HG03354 (cell line): ENCODE results near the gene GDPD3.
"Not testable (repeated sequence)": the region's sequence is repeated elsewhere in the genome, so short reads cannot be mapped to it uniquely, and the experiment has no call there.

Experiments
- ATAC-seq: cut with Tn5 transposase; IDR thresholded peaks from one replicate; pipeline ENCODE4 v1.9.1; 2021; ENCODE audit warnings: mild to moderate bottlenecking; ENCODE audit not compliant: unreplicated experiment, poor library complexity, severe bottlenecking

GDPD3 gene

DNA sequence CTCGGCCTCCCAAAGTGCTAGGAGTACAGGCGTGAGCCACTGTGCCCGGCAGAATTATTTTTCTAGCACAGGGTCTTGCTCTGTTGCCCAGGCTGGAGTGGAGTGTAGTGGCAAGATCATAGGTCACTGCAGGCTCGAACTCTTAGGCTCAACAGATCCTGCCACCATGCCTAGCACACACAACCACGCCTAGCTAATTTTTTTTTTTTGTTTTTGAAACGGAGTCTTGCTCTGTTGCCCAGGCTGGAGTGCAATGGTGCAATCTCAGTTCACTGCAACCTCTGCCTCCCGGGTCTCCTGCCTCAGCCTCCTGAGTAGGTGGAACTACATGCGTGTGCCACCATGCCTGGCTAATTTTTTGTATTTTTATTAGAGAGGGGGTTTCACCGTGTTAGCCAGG is 12.4 kb upstream of the GDPD3 start:
- not testable (repeated sequence) for ATAC-seq

DNA sequence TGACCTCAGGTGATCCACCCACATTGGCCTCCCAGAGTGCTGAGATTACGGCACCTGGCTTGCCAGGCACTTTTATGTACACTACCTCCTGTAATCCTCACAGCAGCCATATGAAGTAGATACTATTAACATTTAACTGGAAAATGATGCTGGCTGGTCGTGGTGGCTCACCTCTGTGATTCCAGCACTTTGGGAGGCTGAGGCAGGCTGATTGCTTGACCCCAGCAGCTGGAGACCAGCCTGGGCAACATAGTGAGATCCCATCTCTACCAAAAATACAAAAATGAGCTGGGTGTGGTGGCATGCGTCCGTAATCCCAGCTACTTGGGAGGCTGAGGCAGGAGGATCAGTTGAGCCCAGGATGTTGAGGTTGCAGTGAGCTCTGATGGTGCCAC is 11.6 kb upstream of the GDPD3 start:
- ATAC-seq, result no peak

DNA sequence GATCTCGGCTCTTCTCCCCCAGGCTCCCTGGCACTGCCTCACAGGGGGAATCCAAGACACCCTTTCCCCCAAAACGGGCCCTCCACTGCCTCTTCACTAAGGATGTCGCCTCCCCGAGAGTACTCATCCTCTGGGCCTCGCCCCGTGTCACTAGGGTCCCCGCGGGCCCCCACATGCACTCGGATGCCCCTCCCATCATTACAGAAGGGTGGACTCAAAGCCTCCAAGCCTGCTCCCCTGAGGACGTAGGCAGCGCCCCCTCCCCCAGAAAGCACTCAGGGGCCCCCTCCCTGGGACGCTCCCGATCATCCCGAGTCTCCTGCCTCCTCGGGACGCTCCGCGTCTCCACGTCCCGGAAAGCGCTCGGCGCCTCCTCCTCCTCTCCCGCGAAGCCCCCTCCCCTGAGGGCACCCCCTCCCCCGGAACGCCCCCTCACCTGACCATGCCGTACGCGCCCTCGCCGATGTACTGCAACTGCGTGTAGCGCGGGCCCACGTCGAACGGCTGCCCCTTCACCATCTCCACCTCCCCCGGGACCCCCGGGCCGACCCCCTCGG is 9.3 kb upstream of the GDPD3 start:
- ATAC-seq, result no peak

DNA sequence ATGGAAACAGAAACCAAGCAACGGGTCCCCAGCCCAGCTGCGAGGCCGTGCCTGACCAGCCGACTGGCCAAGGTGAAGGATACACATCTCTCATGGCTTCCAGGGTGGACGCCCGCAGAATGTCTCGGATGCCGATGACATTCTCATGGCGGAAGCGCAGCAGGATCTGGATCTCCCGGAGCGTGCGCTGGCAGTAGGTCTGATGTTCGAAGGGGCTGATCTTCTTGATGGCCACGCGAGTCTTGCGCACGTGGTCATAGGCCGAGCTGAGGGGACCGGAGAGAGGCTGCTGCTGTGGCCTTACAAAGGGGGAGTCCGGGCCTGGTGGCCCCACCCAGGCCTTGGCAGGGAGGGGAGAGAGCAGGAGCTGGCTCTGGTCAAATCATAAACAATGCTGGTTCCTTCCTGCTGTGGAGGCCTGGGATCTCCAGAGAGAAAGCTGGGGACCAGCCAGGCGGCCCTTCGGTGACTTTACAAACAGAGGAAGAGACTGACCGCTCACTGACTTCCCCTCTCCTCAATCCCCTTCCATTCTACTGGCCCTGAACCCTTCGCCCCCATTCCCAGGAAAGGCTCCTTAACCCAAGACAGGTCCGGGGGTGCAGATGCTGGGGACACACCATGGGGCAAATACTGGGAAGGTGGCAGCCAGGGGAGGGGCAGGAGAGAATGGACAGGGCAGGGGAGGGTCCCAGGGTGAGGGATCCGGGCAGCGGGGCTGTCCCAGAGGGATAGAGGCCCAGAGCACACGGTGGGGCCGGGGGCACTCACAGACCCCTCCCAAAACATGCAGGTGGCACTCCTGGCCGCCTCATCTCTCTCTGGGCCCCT is 8.6 kb upstream of the GDPD3 start:
- ATAC-seq, result no peak

DNA sequence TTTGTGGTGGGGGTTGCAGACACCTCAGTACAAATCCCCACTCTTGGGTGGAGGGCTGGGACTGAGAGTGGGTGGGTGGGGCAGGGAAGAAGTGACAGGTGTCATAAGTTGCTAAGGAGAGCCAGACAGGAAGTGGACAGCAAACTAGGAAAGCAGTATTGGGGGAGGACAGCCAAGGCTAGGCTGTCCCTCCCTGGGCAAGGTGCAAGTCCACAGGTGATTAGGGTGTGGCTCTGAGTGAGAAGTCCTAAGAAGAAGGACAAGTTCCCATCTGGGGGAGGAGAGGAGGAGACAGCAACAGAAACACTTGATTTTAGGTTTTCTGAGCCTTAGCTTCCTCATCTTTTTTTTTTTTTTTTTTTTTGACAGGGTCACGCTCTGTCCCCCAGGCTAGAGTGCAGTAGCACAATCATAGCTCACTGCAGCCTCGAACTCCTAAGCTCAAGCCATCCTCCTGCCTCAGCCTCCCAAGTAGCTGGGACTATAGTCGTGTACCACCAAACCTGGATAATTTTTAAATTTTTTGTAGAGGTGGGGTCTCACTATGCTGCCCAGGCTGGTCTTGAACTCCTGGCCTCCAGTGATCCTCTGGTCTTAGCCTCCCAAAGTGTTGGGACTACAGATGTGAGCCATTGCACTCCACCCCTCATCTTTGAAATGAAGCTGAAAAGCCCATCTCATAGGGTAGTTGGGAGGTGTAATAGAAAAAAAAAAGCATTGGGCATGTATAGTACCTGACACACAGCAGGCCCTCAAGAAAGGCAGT is 7.2 kb upstream of the GDPD3 start:
- ATAC-seq, result no peak

DNA sequence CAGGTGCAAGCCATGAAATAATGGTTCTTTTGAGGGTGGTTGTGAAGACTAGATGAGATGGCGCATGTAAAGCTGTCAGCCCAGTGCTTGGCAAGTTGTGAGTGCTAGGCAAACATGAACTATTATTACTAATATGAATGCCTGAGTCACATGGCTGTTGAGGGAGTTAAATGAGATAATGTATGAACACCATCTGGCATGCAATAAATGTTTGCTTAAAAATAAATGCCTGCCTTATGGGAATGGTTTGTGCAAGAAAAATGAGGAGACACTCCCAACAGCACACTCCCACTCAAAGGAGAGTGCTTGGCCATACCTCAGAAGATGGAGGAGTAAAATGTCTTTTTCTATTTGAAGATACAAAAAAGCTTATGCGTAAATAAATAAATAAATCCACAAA is 6.1 kb upstream of the GDPD3 start:
- no peak for ATAC-seq

DNA sequence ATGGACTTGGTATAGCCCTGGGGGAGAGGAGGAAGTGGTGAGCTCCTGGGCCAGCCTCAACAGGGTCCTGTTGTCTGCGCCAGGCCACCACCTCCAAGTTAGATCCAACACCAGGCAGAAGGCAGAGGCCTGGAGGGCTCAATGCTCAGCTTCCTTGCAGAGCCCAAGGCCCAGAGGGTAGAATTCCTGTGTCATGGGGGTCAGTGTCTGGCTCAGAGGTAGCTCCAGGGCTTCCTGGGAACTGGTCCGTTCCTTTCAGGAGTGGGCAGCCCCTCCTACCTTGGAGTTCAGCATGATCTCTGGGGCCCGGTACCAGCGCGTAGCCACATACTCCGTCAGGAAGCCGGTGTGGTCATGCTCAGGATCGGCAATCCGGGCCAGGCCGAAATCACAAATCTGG is 4.4 kb upstream of the GDPD3 start:
- ATAC-seq, result no peak

DNA sequence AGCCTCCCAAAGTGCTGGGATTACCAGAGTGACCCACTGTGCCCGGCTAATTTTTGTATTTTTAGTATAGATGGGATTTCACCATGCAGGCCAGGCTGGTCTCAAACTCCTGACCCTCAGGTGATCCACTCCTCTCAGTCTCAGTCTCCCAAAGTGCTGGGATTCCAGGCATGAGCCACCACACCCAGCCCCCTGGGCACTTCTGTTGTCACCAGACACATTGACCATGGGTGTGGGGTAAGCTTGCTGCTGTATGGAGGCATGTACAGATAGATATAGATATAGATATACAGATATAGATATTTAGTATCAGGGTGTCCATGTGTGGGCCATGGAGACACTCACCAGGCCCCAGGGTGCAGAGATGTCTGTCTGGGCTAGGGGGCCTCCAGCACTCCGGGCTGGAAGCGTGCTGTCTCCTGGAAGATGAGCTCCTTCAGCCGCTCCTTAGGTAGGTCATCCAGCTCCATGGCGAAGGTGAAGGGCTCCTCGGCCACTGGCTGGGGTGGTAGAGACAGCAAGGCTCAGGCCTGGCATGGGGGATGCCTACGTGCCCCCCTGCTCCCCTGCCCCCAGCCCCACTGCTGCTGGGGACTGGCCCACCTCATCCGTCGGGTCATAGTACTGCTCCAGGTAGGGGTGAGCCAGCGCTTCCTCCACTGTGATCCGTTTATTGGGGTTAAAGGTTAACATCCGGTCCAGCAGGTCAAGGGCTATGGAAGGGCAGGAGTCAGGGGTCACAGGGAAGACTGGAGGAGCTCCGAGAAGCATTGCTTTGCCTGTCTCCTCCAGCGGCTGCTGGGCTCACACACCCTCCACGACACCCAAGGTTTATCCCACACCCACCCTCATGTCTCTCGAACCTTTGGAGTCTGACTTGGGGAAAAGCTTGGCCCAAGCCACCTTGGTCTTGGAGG is 3.2 kb upstream of the GDPD3 start:
- no peak for ATAC-seq

DNA sequence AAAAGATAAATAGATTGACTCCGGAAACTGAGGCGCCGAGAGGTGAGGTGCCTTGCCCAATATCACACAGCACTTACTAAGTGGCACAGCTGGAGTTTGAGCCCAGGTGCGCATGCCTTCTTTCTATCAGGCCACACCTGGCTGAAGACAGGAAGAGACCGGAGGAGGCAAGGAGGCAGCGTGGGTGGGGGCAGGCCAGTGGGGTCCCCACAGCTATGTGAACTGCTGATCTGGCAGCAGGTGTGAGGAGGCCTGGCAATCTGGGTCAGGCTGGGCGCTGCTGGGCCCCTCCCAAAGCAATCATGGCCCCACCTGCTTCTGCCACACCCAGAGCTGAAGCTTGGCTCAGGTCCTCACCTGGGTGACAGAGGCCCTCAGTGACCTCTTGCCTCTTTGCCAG is 1.9 kb upstream of the GDPD3 start:
- no peak for ATAC-seq

DNA sequence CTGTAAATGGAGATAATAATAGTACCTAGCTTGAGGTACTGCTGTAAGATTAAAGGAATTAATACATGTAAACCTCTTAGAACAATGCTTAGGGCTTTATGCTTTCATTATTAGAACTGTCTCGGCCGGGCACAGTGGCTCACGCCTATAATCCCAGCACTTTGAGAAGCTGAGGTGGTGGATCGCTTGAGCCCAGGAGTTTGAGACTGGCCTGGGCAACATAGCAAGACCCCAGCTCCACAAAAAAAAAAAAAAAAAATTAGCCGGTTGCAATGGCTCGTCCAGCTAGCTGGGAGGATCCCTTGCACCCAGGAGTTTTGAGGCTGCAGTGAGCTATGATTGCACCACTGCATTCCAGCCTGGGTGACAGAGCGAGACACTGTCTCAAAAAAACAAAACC is 1.5 kb upstream of the GDPD3 start:
- not testable (repeated sequence) for ATAC-seq

DNA sequence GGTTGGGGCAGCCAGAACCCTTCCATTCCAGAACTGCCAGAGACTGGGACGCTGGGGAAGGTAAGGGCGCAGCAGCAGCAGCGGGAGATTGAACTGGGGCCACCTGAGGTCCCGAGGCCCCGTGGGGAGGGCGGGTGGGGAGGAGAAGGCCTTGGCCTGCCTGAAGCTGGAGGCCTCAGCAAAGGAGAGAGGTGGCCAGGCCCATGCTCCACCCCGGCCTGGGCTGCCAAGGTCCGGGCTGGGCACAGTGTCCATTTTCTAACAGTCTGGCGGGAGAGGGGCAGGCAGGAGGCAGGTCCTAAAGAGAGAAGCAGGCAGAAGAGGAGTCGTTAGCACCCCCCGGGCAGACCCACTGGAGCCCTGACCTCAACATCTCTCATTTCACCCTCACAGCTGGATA is 1.1 kb upstream of the GDPD3 start:
- ATAC-seq, result no peak

DNA sequence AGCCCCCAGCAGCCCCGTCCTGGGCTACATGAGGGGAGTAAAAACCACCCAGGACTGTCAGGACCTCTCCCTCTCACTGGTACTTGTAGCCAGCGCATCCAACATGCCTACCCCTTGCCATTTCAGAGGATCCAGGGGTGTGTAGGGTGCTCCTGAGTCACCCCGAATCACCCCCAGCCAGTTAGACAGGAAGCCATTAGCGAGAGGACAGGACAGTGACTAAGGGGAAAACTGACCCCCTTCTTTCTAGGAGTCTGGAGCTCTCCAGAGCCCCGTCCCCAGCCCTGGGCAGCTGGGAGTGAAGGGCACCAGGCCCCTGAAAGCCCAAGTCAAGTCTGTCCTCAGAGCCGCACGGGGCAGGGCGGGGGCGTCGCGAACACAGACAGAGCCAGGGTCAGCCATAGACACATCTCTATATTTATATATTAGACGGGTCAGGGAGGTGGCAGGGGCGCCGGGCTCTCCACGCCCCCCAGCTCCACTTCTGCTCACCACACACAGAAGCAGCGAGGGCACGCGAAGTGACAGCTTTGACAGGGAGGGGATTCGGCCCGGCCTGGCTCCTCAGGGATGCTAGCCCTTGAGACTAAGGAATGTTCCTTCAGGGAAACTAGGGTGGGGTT is 485 bp upstream of the GDPD3 start:
- ATAC-seq, result no peak

DNA sequence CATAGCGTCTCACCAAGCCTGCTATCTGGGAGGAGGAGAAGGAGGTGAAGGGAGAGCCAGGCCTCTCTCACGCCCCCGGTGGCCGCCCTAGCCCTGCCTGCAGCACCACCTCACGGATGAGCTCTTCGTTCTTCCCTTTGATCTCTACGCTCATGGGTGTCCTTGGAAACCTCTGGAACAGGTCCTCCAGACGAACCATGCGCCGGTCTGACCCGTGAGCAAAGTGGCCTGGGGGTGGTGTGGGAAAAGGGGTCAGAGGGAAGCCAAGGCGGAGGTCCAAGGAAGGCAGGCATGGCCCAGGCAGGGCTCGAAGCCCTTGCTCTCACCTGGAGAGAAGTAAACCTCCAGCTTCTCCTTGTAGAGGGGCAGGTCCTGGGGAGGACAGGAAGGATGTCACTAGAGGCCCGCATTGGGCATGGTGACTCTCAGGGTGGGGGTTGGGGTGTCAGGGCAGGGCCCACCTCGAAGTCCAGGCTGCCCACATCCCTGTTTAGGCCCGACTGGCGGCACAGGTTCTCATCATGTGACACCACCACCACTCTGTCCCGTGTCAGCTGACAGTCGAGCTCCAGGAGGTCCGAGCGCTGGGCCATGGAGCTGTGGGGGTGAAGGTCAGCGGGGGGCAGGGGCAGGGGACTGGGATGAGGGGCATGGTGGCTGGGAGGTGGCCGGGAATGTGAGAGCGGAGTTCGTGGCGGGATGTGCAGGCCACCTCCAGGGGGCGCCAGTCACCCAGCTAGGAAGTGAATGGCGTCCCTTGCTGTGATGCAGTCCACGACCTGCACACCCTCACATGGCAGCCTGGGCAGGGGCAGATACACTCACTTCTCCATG is 923 bp downstream of the GDPD3 start:
- ATAC-seq, result no peak

DNA sequence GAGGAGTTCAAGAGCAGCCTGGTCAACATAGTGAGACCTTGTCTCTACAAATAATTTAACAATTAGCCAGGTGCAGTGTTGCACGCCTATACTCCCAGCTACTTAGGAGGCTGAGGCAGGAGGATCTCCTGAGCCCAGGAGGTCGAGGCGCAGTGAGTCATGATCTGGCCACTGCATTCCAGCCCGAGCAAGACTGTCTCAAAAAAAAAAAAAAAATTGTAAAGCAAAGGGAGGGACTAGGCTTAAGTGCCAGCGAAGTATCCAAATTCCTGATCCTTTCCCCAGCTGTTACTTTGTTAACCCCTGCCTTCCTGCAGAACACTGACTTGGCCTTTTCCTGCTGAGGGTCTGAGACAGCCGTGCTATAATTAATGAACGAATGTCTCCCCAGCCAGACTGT is 2.7 kb downstream of the GDPD3 start:
- ATAC-seq, result no peak

DNA sequence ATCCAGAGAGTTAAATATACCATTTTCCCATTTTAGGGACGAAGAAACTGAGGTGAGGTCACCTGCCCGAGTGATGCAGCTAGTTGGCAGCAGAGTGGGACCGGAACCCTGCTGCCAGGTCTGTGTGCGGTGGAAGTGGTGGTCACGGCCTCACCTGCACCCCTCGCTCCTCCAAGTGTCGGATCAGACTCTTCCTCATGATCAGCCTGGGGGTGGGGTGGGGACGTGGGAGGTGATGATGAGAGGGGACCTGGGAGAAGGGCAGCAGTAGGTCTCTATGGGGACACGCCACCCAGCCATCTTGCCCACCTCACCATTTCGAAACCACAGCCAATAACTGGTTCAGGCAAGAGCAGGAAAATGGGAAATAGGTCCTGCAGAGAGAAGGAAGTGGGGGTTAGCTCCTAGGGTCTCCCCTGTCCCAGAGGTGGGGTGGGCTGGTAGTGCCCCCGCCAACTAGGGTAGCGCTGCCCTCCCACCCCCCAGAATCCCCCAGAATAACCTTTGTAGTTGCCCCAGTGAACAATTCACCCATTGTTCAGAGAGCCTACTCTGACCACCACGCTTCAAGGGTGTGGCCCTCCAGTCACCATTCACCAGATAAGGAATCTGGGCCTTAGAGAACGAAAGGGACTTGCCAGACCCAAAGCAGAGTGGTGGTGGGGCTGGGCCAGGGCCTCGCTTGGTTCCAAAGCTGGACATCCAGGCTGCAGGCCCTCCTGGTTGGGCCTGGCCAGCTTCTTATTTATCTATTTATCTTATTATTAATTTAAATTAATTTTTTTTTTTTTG is 5.1 kb downstream of the GDPD3 start:
- no peak for ATAC-seq

DNA sequence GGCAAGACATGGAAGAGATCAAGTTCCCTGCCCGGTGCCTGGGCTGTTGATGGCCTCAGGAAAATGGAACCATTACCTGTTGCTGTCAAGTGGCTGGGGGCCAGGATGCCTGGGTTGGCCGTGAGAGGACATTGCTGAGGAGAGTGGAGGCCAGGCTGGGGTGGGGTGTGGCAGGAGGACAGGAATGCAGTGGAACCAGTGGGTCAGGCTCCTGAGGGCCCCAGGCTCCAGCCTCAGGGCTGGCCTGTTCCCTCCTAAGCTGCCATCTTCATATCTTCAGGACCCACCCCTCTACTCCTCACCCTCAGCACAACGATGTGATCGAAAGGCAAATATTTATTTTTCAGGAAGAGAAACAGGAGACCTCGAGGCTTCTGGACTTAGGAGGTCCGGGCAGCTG is 8.8 kb downstream of the GDPD3 start:
- ATAC-seq, result no peak

DNA sequence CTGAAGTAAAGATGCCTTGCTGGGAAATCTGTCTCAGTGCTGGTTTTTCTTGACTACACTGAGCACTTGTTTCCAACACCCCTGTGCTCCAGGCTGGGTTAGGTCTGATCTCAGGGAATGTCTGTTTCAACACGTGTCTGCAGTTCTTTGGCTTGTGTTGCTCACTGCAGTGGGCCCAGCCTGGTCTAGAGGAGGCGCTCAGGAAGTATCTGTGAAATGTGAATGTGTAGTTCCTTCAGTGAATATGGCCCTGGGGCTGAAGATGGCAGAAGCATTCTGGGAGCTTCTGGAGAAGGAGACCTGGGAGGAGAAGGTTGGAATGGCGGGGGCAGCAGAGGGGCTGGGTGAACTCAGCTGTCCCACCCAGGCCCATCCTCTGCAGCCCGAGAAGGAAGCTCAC is 9.2 kb downstream of the GDPD3 start:
- no peak for ATAC-seq
